ENCODE measurements around the gene SVIL. TPM values are rescaled to one million over a fixed set of nuclear protein-coding genes. Genes with fewer than 3 reads are reported as not detected.
"Not testable (repeated sequence)": the region's sequence is repeated elsewhere in the genome, so short reads cannot be mapped to it uniquely, and the experiment has no call there.

SVIL gene
- total RNA-seq, 1 donor from 2014 or later = 118 TPM

- Histone ChIP-seq H3K36me3 (no peaks in the 10 kb centered on the region), H3K27ac (no peak overlapping the region), H3K4me3 (no peak overlapping the region), H3K27me3 (ENCODE audit: low read depth) (no peaks in the 10 kb centered on the region), H3K4me1 (peaks cover 10% of the 10 kb centered on the region), H3K9me3 (no peaks in the 10 kb centered on the region)
- no peak for TF ChIP-seq CTCF (IDR thresholded peaks at IDR 0.05)
- no peak for DNase-seq
- ATAC-seq = peak in 1 of 2 donors; percentile 33
- intact Hi-C loops (cut with DNase I) = no loop called here
These were observed 23.7 kb downstream of the SVIL start for GRCh38 chr10:29610876-29611647.

- H3K27me3 ChIP-seq (ENCODE audit: low read depth); DNase-seq; intact Hi-C loops (cut with DNase I); H3K27ac ChIP-seq; ATAC-seq; H3K4me3 ChIP-seq; H3K9me3 ChIP-seq; H3K36me3 ChIP-seq; H3K4me1 ChIP-seq: not testable (repeated sequence)
These were observed 24.4 kb downstream of the SVIL start for GRCh38 chr10:29610331-29610730.

- H3K4me3 ChIP-seq = no peak overlapping the region
- no peaks in the 10 kb centered on the region for H3K36me3 ChIP-seq
- TF ChIP-seq CTCF (IDR thresholded peaks at IDR 0.05) = no peak
- no peak for DNase-seq
- H3K27me3 ChIP-seq (ENCODE audit: low read depth) = no peaks in the 10 kb centered on the region
- ATAC-seq = no peak
- H3K4me1 ChIP-seq = no peaks in the 10 kb centered on the region
- no peak overlapping the region for H3K27ac ChIP-seq
- no peaks in the 10 kb centered on the region for H3K9me3 ChIP-seq
- intact Hi-C loops (cut with DNase I) = no loop called here
These were observed 25.1 kb downstream of the SVIL start for GRCh38 chr10:29609696-29610095.

GRCh38 chr10:29608476-29609301 lies 26.1 kb downstream of the SVIL start:
- intact Hi-C loops (cut with DNase I) = no loop called here
- H3K36me3 ChIP-seq = no peaks in the 10 kb centered on the region
- H3K27ac ChIP-seq = no peak overlapping the region
- no peaks in the 10 kb centered on the region for H3K4me1 ChIP-seq
- no peaks in the 10 kb centered on the region for H3K27me3 ChIP-seq (ENCODE audit: low read depth)
- peak in 1 of 2 donors; percentile 24 for ATAC-seq
- TF ChIP-seq CTCF (IDR thresholded peaks at IDR 0.05) = no peak
- H3K9me3 ChIP-seq = no peaks in the 10 kb centered on the region
- no peak overlapping the region for H3K4me3 ChIP-seq
- no peak for DNase-seq

- TF ChIP-seq CTCF (IDR thresholded peaks at IDR 0.05) = no peak
- no peaks in the 10 kb centered on the region for H3K27me3 ChIP-seq (ENCODE audit: low read depth)
- no peaks in the 10 kb centered on the region for H3K4me1 ChIP-seq
- H3K4me3 ChIP-seq = no peak overlapping the region
- intact Hi-C loops (cut with DNase I) = no loop called here
- H3K9me3 ChIP-seq = no peaks in the 10 kb centered on the region
- no peak for DNase-seq
- ATAC-seq = no peak
- no peaks in the 10 kb centered on the region for H3K36me3 ChIP-seq
- no peak overlapping the region for H3K27ac ChIP-seq
These were observed 26.7 kb downstream of the SVIL start for GRCh38 chr10:29608062-29608461.

- intact Hi-C loops (cut with DNase I) = no loop called here
These were observed 27.2 kb downstream of the SVIL start for GRCh38 chr10:29607576-29607975.

GRCh38 chr10:29606693-29607092 lies 28.1 kb downstream of the SVIL start:
- H3K4me3 ChIP-seq; H3K9me3 ChIP-seq; H3K36me3 ChIP-seq; ATAC-seq; intact Hi-C loops (cut with DNase I); H3K27ac ChIP-seq; H3K4me1 ChIP-seq; DNase-seq; H3K27me3 ChIP-seq (ENCODE audit: low read depth): not testable (repeated sequence)

More at GRCh38 chr10:29607576-29607975, 27.2 kb downstream of the SVIL start:
- Histone ChIP-seq H3K4me1 (no peaks in the 10 kb centered on the region), H3K27me3 (ENCODE audit: low read depth) (no peaks in the 10 kb centered on the region), H3K36me3 (no peaks in the 10 kb centered on the region), H3K27ac (no peak overlapping the region), H3K4me3 (no peak overlapping the region), H3K9me3 (no peaks in the 10 kb centered on the region)
- no peak for TF ChIP-seq CTCF (IDR thresholded peaks at IDR 0.05)
- no peak for DNase-seq
- ATAC-seq = no peak

All from lower lobe of right lung (tissue), 2 donors.